ENCODE measurements around the gene GPBP1. TPM values are rescaled to one million over a fixed set of nuclear protein-coding genes. Genes with fewer than 3 reads are reported as not detected.
A peak's percentile ranks its signal among the peaks of the same experiment; 100 is the strongest.

GPBP1 gene
- total and polyA plus RNA-seq, 2 of the 4 experiments (the other 2 are of a cell fraction) = 24.3 to 29.2 TPM

- intact Hi-C loops (cut with micrococcal nuclease) (no loop called here), dilution Hi-C loops (cut with HindIII; ENCODE audit: low sequenced_read_pairs, unreplicated experiment) (no loop called here), in situ Hi-C loops (cut with MboI; ENCODE audit: low sequenced_read_pairs) (no loop called here)
- WGBS, 2 experiments (ENCODE audit: extremely low coverage in 2 of 2, insufficient read length in 1 of 2) = 65% methylated on average over 2 of the region's 12 CpGs; no CpG with 5 or more reads in 1 of the 2 experiments
- Histone ChIP-seq H2BK15ac (ENCODE audit: low read depth, low read length) (no peak overlapping the region), H3K79me1 (ENCODE audit: low read depth in 1 of 2, low read length in 2 of 2) (peaks cover 0 to 35% of the 10 kb centered on the region in 2 experiments; a peak in 2 of 4 replicates), H3K14ac (replicated peaks; ENCODE audit: low read depth, low read length) (0 out of 2 replicates have a peak overlapping the region, but pooled peaks have one; percentile 62), H3K4me2 (ENCODE audit: low read depth, low read length) (peak overlapping the region; percentile 96), H3K4ac (ENCODE audit: low read depth, low read length) (no peak overlapping the region), H2BK5ac (ENCODE audit: low read depth, low read length, poor library complexity, severe bottlenecking) (no peak overlapping the region), H4K20me1 (ENCODE audit: insufficient read depth, low read length) (peaks cover 89% of the 10 kb centered on the region), H2AK5ac (ENCODE audit: low read depth, low read length) (peak overlapping the region; percentile 6; the same call in 1 of the 2 replicates), H3K23ac (ENCODE audit: low read depth, low read length) (peak overlapping the region; percentile 77; the same call in 1 of the 2 replicates), H3K18ac (ENCODE audit: low read depth, low read length) (no peak overlapping the region), H2BK120ac (ENCODE audit: low read depth, low read length) (no peak overlapping the region), H2AFZ (replicated peaks; ENCODE audit: low read length, poor library complexity) (no peak overlapping the region), H4K91ac (ENCODE audit: insufficient read depth, low read depth, low read length) (no peak overlapping the region), H3K9me1 (ENCODE audit: insufficient read depth, low read length) (peaks cover 3% of the 10 kb centered on the region; the same call in 1 of the 2 replicates), H3K4me1 (ENCODE audit: control insufficient read depth, insufficient read depth, low read length) (peaks cover 4% of the 10 kb centered on the region; the same call in 1 of the 2 replicates), H2BK20ac (ENCODE audit: low read depth, low read length) (no peak overlapping the region), H3K56ac (ENCODE audit: extremely low read depth, insufficient read depth, low read length) (no peak overlapping the region), H3K36me3 (ENCODE audit: control insufficient read depth, insufficient read depth, low read length) (peaks cover 9% of the 10 kb centered on the region), H3K9ac (ENCODE audit: low read depth, low read length) (peak overlapping the region; percentile 30; the same call in 1 of the 2 replicates), H3K27ac (ENCODE audit: insufficient read depth, low read length) (no peak overlapping the region), H3K4me3 (ENCODE audit: insufficient read depth, low read depth, low read length) (no peak overlapping the region), H3K9me3 (ENCODE audit: control insufficient read depth, insufficient read depth, low read length) (no peaks in the 10 kb centered on the region), H4K5ac (ENCODE audit: low read depth, low read length) (no peak overlapping the region), H3K27me3 (ENCODE audit: control insufficient read depth, insufficient read depth, low read length) (no peaks in the 10 kb centered on the region), H4K8ac (ENCODE audit: low read depth in 2 of 2, low read length in 2 of 2) (0 out of 4 replicates have a peak overlapping the region, but pooled peaks of 1 of the 2 experiments have one; percentile 0), H2AK9ac (replicated peaks; ENCODE audit: low read depth, low read length, poor library complexity) (peak overlapping the region; percentile 23)
- TF ChIP-seq MAFK (IDR thresholded peaks at IDR 0.05; ENCODE audit: low read depth, low read length) (no peak), MXI1 (IDR thresholded peaks at IDR 0.05; ENCODE audit: borderline replicate concordance, low read depth, low read length) (no peak), ELK1 (IDR thresholded peaks at IDR 0.05; ENCODE audit: borderline replicate concordance, low read depth, low read length) (no peak), CTCF (conservative IDR thresholded peaks at IDR 0.05; ENCODE audit: low read depth, low read length) (no peak), RCOR1 (IDR thresholded peaks at IDR 0.05; ENCODE audit: insufficient replicate concordance, low read length) (no peak), CHD1 (IDR thresholded peaks at IDR 0.05; ENCODE audit: low read depth, low read length) (no peak), POLR2A (IDR thresholded peaks at IDR 0.05; ENCODE audit: low read depth, low read length) (no peak), SMC3 (IDR thresholded peaks at IDR 0.05; ENCODE audit: low read depth, low read length) (no peak), RFX5 (IDR thresholded peaks at IDR 0.05; ENCODE audit: low read depth, low read length) (no peak), BHLHE40 (IDR thresholded peaks at IDR 0.05; ENCODE audit: low read depth, low read length) (no peak), NFE2L2 (IDR thresholded peaks at IDR 0.05; ENCODE audit: low read depth, low read length) (no peak), FOS (IDR thresholded peaks at IDR 0.05; ENCODE audit: low read depth, low read length) (no peak)
- BruUV-seq (replicated peaks) = no TSS peak
- ATAC-seq (ENCODE audit: low read depth) = no peak; the same call in 1 of the 2 replicates
- no peak for DNase-seq
- CTCF ChIA-PET = no interaction called here
- POLR2A ChIA-PET (ENCODE audit: unreplicated experiment) = interaction anchor here (0.6 kb wide), 1 partner anchor 13 kb away, joined by 17 read pairs; no protein-coding TSS in a partner anchor
Measured at GRCh38 chr5:57179262-57180200, 5.7 kb downstream of the GPBP1 start.
